Ascending aorta (tissue), 2 donors: ENCODE results near the gene ASTN1. TPM values are rescaled to one million over a fixed set of nuclear protein-coding genes. Genes with fewer than 3 reads are reported as not detected.

Experiments
- DNase-seq, 2 donors: peaks; one replicate each; pipeline ENCODE4 v3.0.0-alpha.2; 2019; ENCODE audit warnings: low spot score in 2 of 2
- H3K27ac ChIP-seq, 2 donors: fragments of 200-600 bp; sonication (generic); one replicate each; pipeline ENCODE4 v1.5.1; 2016 to 2017; ENCODE audit warnings: mild to moderate bottlenecking in 1 of 2
- H3K27me3 ChIP-seq: fragments of 200-600 bp; sonication (generic); one replicate; pipeline ENCODE4 v1.5.1; 2017
- H3K36me3 ChIP-seq, 2 donors: fragments of 200-600 bp; sonication (generic); one replicate each; pipeline ENCODE4 v1.5.1; 2016
- H3K4me1 ChIP-seq, 2 donors: fragments of 200-600 bp; sonication (generic); one replicate each; pipeline ENCODE4 v1.5.1; 2016 to 2017; ENCODE audit warnings: mild to moderate bottlenecking in 1 of 2
- H3K4me3 ChIP-seq, 2 donors: fragments of 200-600 bp; sonication (generic); one replicate each; pipeline ENCODE4 v1.5.1; 2016 to 2017; ENCODE audit warnings: mild to moderate bottlenecking in 1 of 2
- H3K9me3 ChIP-seq, 2 donors: fragments of 200-600 bp; sonication (generic); one replicate each; pipeline ENCODE4 v1.5.1; 2016
- intact Hi-C: fragments of 100-400 bp; cut with DNase I; formaldehyde crosslinking; loops from one replicate; pipeline ENCODE4 v1.15.1; 2023
- total RNA-seq: library from RNA; depleted of rRNA; stranded (reverse); fragments of >200 nt; gene quantifications from one replicate; pipeline ENCODE4 v1.1.0, GENCODE V29; 2016
- TF ChIP-seq, protein P1 (sequence below), 3 experiments: fragments of 200-600 bp in 2 of 3; fragments of 450-650 bp in 1 of 3; sonication (generic) in 2 of 3; IDR thresholded peaks; one replicate each; pipeline ENCODE4 v1.5.1; 2016 to 2019; ENCODE audit warnings: antibody characterized with exemption in 3 of 3, mild to moderate bottlenecking in 1 of 3, moderate library complexity in 1 of 3

Gene ASTN1
- total RNA-seq, 1 donor from 2014 or later, result 0.32 TPM

- Histone ChIP-seq H3K4me1 (no peaks in the 10 kb centered on the region), H3K27ac (no peak overlapping the region), H3K9me3 (no peaks in the 10 kb centered on the region), H3K4me3 (no peak overlapping the region), H3K36me3 (no peaks in the 10 kb centered on the region), H3K27me3 (no peaks in the 10 kb centered on the region)
- no peak for DNase-seq
- intact Hi-C loops, result no loop called here
- TF ChIP-seq, protein P1, sequence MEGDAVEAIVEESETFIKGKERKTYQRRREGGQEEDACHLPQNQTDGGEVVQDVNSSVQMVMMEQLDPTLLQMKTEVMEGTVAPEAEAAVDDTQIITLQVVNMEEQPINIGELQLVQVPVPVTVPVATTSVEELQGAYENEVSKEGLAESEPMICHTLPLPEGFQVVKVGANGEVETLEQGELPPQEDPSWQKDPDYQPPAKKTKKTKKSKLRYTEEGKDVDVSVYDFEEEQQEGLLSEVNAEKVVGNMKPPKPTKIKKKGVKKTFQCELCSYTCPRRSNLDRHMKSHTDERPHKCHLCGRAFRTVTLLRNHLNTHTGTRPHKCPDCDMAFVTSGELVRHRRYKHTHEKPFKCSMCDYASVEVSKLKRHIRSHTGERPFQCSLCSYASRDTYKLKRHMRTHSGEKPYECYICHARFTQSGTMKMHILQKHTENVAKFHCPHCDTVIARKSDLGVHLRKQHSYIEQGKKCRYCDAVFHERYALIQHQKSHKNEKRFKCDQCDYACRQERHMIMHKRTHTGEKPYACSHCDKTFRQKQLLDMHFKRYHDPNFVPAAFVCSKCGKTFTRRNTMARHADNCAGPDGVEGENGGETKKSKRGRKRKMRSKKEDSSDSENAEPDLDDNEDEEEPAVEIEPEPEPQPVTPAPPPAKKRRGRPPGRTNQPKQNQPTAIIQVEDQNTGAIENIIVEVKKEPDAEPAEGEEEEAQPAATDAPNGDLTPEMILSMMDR (IDR thresholded peaks at IDR 0.05), result no peak
Observed at GRCh38 chr1:177048314-177049069, 116.0 kb downstream of the ASTN1 start.

DNA sequence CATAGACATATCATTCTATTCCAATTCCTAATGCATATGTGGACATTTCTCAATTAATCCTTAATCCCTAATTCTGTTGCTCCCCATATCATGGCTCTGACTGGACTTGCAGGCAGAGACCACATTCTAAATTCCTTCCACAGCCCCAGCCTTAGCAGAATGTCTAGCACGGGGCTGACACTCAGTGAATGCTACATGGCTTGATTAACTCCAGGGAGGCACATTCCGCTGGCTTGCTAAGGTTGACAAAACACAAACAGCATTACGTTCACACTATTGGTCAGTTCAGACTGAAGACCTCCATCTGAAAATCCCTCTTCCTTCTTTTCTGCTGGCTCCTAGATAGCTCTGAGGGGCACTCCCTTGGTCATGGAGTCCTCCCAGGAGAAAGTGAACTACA is 119.4 kb downstream of the ASTN1 start:
- Histone ChIP-seq H3K4me3 (no peak overlapping the region), H3K4me1 (no peaks in the 10 kb centered on the region), H3K27me3 (no peaks in the 10 kb centered on the region), H3K27ac (no peak overlapping the region), H3K9me3 (no peaks in the 10 kb centered on the region), H3K36me3 (no peaks in the 10 kb centered on the region)
- intact Hi-C loops, result no loop called here
- no peak for DNase-seq
- TF ChIP-seq, protein P1 (IDR thresholded peaks at IDR 0.05), result no peak

DNA sequence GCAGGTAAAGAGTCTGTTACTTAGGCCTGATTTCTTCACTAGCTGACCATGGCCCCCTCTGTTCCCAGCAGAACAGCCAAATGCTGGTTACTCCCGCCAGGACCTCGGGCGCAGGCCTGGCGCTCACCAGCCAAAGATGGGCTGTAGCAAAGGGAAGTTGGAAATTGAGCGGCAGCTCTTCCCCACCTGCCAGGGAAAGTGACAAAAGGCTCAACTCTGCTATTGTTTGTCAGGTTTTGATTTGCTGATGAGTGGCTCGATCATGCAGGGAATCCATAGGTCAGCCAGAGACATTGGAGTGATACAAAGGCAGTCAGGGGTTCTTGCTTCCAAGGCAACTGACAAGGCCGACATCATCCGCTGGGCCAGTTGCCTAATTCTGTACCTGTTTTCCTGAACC is 120.1 kb downstream of the ASTN1 start:
- Histone ChIP-seq H3K27ac (no peak overlapping the region), H3K9me3 (no peaks in the 10 kb centered on the region), H3K27me3 (no peaks in the 10 kb centered on the region), H3K4me3 (no peak overlapping the region), H3K36me3 (no peaks in the 10 kb centered on the region), H3K4me1 (no peaks in the 10 kb centered on the region)
- intact Hi-C loops, result no loop called here
- TF ChIP-seq, protein P1 (IDR thresholded peaks at IDR 0.05), result no peak
- DNase-seq, result no peak

- H3K9me3 ChIP-seq, result no peaks in the 10 kb centered on the region
- H3K36me3 ChIP-seq, result no peaks in the 10 kb centered on the region
- intact Hi-C loops, result no loop called here
Observed at GRCh38 chr1:177043597-177043996, 120.9 kb downstream of the ASTN1 start.

GRCh38 chr1:177035586-177035985 is 128.9 kb downstream of the ASTN1 start:
- intact Hi-C loops, result no loop called here
- Histone ChIP-seq H3K27me3 (no peaks in the 10 kb centered on the region), H3K36me3 (no peaks in the 10 kb centered on the region), H3K4me1 (no peaks in the 10 kb centered on the region), H3K9me3 (no peaks in the 10 kb centered on the region), H3K4me3 (no peak overlapping the region), H3K27ac (no peak overlapping the region)
- TF ChIP-seq, protein P1 (IDR thresholded peaks at IDR 0.05), result no peak
- no peak for DNase-seq

More at GRCh38 chr1:177043597-177043996, 120.9 kb downstream of the ASTN1 start:
- TF ChIP-seq, protein P1 (IDR thresholded peaks at IDR 0.05), result no peak
- H3K27ac ChIP-seq, result no peak overlapping the region
- H3K4me1 ChIP-seq, result no peaks in the 10 kb centered on the region
- DNase-seq, result no peak
- H3K27me3 ChIP-seq, result no peaks in the 10 kb centered on the region
- H3K4me3 ChIP-seq, result no peak overlapping the region
